Neuron (in vitro differentiated cells): Measurements from ENCODE around the gene HAUS5.
"Not testable (repeated sequence)": the region's sequence is repeated elsewhere in the genome, so short reads cannot be mapped to it uniquely, and the experiment has no call there.

Experiments
- H2AFZ ChIP-seq: one replicate; pipeline ENCODE4 v1.6.1; 2013; ENCODE audit warnings: low read depth, mild to moderate bottlenecking, inconsistent platforms, low read length, moderate library complexity
- H3K27me3 ChIP-seq: one replicate; pipeline ENCODE4 v1.6.1; 2013; ENCODE audit warnings: low read length; ENCODE audit not compliant: insufficient read depth
- H3K36me3 ChIP-seq: one replicate; pipeline ENCODE4 v1.6.1; 2013; ENCODE audit warnings: low read length; ENCODE audit not compliant: insufficient read depth
- H3K4me1 ChIP-seq: one replicate; pipeline ENCODE4 v1.6.1; 2013; ENCODE audit warnings: low read length; ENCODE audit not compliant: insufficient read depth
- H3K4me3 ChIP-seq: 2 replicates; pipeline ENCODE4 v1.5.1; 2013; ENCODE audit warnings: mild to moderate bottlenecking, low read length, moderate library complexity
- H3K9me3 ChIP-seq: one replicate; pipeline ENCODE4 v1.6.1; 2013; ENCODE audit warnings: low read length

Gene HAUS5

GRCh38 chr19:35590875-35591274, 21.7 kb upstream of the HAUS5 start:
- no peaks in the 10 kb centered on the region for H3K9me3 ChIP-seq
- H3K4me1 ChIP-seq, result peaks cover 9% of the 10 kb centered on the region
- H3K4me3 ChIP-seq, result no peak overlapping the region
- no peaks in the 10 kb centered on the region for H3K36me3 ChIP-seq
- no peak overlapping the region for H2AFZ ChIP-seq
- H3K27me3 ChIP-seq, result no peaks in the 10 kb centered on the region

GRCh38 chr19:35592226-35592625, 20.3 kb upstream of the HAUS5 start:
- Histone ChIP-seq H3K27me3 (no peaks in the 10 kb centered on the region), H3K4me3 (no peak overlapping the region), H3K36me3 (no peaks in the 10 kb centered on the region)

GRCh38 chr19:35595026-35595425, 17.5 kb upstream of the HAUS5 start:
- not testable (repeated sequence) for H3K36me3 ChIP-seq, H2AFZ ChIP-seq, H3K9me3 ChIP-seq, H3K4me3 ChIP-seq, H3K27me3 ChIP-seq, H3K4me1 ChIP-seq

More at GRCh38 chr19:35592226-35592625, 20.3 kb upstream of the HAUS5 start:
- no peak overlapping the region for H2AFZ ChIP-seq
- peaks cover 6% of the 10 kb centered on the region for H3K4me1 ChIP-seq
- no peaks in the 10 kb centered on the region for H3K9me3 ChIP-seq

DNA sequence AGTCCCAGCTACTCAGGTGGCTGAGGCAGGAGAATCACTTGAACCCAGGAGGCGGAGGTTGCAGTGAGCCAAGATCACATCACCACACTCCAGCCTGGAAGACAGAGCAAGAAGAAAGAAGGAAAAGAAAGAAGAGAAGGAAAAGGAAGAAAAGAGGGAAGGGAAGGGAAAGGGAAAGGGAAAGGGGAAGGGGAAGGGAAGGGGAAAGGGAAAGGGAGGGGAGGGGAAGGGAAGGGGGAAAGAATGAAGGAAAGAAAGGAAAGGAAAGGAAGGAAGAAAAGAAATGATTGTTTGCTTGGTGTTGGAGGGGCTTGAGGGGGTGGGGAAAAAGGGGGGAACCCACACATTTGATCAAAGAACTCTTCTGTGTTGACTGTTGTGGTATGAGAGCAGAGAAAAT, 16.6 kb upstream of the HAUS5 start:
- H2AFZ ChIP-seq, result peak overlapping the region; percentile 26
- H3K27me3 ChIP-seq, result no peaks in the 10 kb centered on the region
- H3K36me3 ChIP-seq, result no peaks in the 10 kb centered on the region
- H3K4me1 ChIP-seq, result no peaks in the 10 kb centered on the region
- H3K4me3 ChIP-seq, result no peak overlapping the region
- H3K9me3 ChIP-seq, result no peaks in the 10 kb centered on the region

GRCh38 chr19:35596366-35596999, 16.1 kb upstream of the HAUS5 start:
- Histone ChIP-seq H2AFZ (peak overlapping the region; percentile 26), H3K36me3 (no peaks in the 10 kb centered on the region), H3K4me1 (no peaks in the 10 kb centered on the region), H3K4me3 (no peak overlapping the region), H3K9me3 (no peaks in the 10 kb centered on the region), H3K27me3 (no peaks in the 10 kb centered on the region)

- no peaks in the 10 kb centered on the region for H3K27me3 ChIP-seq
- H3K4me1 ChIP-seq, result no peaks in the 10 kb centered on the region
- no peaks in the 10 kb centered on the region for H3K9me3 ChIP-seq
- no peak overlapping the region for H2AFZ ChIP-seq
- H3K4me3 ChIP-seq, result no peak overlapping the region
- no peaks in the 10 kb centered on the region for H3K36me3 ChIP-seq
These were observed 10.6 kb upstream of the HAUS5 start for GRCh38 chr19:35601971-35602370.

DNA sequence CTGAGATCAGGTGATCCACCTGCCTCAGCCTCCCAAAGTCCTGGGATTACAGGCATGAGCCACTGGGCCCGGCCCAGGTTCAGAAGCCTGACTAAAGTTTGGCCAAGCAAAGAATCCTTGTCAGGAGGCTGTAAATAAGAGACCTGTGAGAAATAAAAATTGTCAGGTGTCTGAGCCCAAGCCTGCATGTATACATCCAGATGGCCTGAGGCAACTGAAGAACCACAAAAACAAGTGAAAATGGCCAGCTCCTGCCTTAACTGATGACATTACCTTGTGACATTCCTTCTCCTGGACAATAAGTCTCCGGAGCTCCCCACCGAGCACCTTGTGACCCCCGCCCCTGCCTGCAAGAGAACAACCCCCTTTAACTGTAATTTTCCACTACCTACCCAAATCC, 8.1 kb upstream of the HAUS5 start:
- H3K4me1 ChIP-seq, H3K4me3 ChIP-seq, H3K27me3 ChIP-seq, H2AFZ ChIP-seq, H3K36me3 ChIP-seq, H3K9me3 ChIP-seq: not testable (repeated sequence)

GRCh38 chr19:35607170-35607569, 5.4 kb upstream of the HAUS5 start:
- not testable (repeated sequence) for H3K36me3 ChIP-seq, H3K9me3 ChIP-seq, H3K4me1 ChIP-seq, H3K4me3 ChIP-seq, H3K27me3 ChIP-seq, H2AFZ ChIP-seq

DNA sequence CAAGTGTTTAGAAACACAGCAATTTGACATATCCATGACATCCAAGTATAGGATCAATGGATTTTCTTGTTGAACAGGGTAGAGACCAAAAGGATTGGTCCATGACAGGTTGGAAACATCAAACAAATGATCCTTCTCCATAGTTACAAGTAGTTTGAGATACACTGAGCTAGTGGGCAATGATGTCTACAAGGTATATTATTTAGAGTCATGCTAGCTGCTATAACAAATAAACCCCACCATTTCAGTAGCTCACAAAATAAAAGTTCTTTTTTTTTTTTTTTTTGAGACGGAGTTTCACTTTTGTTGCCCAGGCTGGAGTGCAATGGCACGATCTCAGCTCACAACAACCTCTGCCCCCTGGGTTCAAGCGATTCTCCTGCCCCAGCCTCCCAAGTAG, 4.9 kb upstream of the HAUS5 start:
- H2AFZ ChIP-seq, result no peak overlapping the region
- H3K4me3 ChIP-seq, result no peak overlapping the region
- no peaks in the 10 kb centered on the region for H3K4me1 ChIP-seq
- no peaks in the 10 kb centered on the region for H3K36me3 ChIP-seq
- H3K27me3 ChIP-seq, result no peaks in the 10 kb centered on the region
- H3K9me3 ChIP-seq, result peaks cover 4% of the 10 kb centered on the region

DNA sequence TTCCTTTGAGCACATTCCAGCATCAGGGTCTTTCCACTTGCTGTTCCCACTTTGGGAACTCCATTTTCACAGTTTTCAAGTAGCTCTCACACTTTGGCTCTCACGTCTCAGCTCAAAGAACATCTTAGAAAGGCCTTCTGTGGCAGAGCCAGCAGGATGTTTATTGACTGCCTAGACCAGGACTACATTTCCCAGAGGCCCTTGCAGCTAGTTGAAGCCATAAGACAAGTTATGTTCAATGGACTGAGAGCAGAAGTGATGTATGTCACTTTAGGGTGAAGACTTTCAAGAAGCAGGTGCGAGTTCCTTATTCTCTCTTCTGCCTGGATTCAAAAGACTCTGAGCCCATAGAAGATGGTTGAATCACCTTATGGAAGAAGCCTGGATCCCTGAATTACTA, 4.3 kb upstream of the HAUS5 start:
- Histone ChIP-seq H3K36me3 (no peaks in the 10 kb centered on the region), H3K27me3 (no peaks in the 10 kb centered on the region), H3K9me3 (peaks cover 4% of the 10 kb centered on the region), H2AFZ (no peak overlapping the region), H3K4me1 (no peaks in the 10 kb centered on the region), H3K4me3 (no peak overlapping the region)

- Histone ChIP-seq H3K36me3 (peaks cover 5% of the 10 kb centered on the region), H3K4me1 (no peaks in the 10 kb centered on the region), H2AFZ (no peak overlapping the region), H3K4me3 (no peak overlapping the region), H3K9me3 (peaks cover 4% of the 10 kb centered on the region), H3K27me3 (no peaks in the 10 kb centered on the region)
These were observed 2.6 kb upstream of the HAUS5 start for GRCh38 chr19:35609851-35610353.

DNA sequence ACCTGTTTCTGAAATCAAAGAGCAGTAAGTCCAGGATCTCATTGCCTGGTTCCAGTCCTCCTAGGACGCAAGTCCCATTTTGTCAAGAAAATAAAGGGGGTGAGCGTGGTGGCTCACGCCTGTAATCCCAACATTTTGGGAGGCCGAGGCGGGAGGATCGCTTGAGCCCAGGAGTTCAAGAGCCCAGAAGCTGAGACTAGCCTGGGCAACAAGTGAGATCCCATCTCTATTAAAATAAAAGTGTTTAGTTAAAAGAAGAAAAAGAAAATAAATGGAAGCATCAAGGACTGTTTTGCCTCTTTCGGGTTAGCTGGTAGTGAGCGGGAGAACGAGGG, 344 bp upstream of the HAUS5 start:
- peak overlapping the region; percentile 78 for H2AFZ ChIP-seq
- H3K9me3 ChIP-seq, result peaks cover 4% of the 10 kb centered on the region
- no peaks in the 10 kb centered on the region for H3K27me3 ChIP-seq
- peak overlapping the region; percentile 95 for H3K4me3 ChIP-seq
- no peaks in the 10 kb centered on the region for H3K4me1 ChIP-seq
- peaks cover 21% of the 10 kb centered on the region for H3K36me3 ChIP-seq

GRCh38 chr19:35613574-35613973, 1.0 kb downstream of the HAUS5 start:
- Histone ChIP-seq H3K9me3 (no peaks in the 10 kb centered on the region), H3K4me1 (no peaks in the 10 kb centered on the region), H3K4me3 (peak overlapping the region; percentile 95), H3K27me3 (no peaks in the 10 kb centered on the region), H2AFZ (no peak overlapping the region), H3K36me3 (peaks cover 33% of the 10 kb centered on the region)

DNA sequence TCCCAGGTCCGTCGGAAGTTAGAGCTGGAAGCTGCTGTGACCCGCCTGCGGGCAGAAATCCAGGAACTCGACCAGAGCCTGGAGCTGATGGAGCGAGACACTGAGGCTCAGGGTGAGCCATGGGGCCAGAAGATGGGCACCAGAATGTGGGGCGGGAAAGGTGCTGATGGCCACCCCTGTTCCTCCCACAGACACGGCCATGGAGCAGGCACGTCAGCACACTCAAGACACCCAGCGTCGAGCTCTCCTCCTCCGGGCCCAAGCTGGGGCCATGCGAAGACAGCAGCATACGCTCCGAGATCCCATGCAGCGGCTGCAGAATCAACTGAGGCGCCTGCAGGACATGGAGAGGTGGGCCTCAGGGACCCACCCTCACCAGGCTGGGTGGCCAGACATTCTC, 2.5 kb downstream of the HAUS5 start:
- H3K27me3 ChIP-seq, result no peaks in the 10 kb centered on the region
- no peak overlapping the region for H2AFZ ChIP-seq
- H3K4me3 ChIP-seq, result no peak overlapping the region
- H3K4me1 ChIP-seq, result no peaks in the 10 kb centered on the region
- H3K36me3 ChIP-seq, result peaks cover 40% of the 10 kb centered on the region
- no peaks in the 10 kb centered on the region for H3K9me3 ChIP-seq
